ENCODE measurements around the gene EXT2.

EXT2 gene

DNA sequence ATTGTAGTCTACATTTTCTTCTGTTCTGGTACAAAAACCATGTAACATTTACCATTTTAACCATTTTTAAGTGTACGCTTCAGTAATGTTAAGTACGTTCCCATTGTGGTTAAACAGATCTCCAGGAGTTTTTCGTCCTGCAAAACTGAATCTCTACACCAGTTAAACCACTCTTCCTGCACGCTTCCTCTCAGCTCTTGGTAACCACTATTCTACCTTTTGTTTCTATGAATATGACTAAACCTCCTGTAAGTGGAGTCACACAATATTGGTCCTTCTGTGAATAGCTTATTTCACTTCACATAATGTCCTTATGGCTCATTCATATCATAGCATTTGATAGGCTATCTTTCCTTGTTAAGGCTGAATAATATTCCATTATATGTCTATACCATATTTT, 7.1 kb upstream of the EXT2 start:
- DNase-seq, result no peak

DNA sequence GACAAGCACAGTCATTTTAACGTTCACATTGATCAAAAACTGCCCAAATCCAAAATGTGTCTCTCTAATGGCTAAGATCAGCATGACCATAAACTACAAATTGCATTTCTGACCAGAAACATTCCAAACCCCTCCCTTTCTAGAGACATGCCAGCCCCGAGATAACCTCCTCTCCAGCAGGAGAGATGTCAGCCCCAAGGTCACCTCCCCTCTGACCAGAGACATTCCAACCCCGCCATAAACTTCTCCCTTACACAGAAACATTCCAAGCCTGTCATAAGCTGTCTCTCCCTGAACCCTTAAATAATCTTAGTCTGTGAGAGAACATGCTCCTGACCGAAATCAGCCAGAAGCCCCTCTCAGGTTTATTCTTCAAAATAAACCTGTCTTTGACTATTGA, 6.6 kb upstream of the EXT2 start:
- no peak for DNase-seq

DNA sequence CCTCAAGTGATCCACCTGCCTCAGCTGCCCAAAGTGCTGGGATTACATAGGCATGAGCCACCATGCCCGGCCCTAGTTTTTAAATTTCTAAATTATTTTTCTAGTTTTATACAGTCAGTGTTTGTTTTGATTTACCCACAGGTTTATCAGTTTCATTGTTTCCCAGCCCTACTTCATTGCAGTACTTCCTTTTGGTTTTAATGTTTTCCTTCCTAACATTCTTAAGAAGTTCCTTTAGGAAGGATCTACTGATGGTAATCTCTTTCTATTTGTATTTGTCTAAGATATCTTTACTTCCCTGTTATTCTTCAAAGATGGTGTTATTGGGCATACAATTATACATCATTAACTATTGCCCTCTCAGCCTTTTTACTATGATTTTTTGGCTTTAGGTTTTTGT, 4.9 kb upstream of the EXT2 start:
- DNase-seq, result no peak

DNA sequence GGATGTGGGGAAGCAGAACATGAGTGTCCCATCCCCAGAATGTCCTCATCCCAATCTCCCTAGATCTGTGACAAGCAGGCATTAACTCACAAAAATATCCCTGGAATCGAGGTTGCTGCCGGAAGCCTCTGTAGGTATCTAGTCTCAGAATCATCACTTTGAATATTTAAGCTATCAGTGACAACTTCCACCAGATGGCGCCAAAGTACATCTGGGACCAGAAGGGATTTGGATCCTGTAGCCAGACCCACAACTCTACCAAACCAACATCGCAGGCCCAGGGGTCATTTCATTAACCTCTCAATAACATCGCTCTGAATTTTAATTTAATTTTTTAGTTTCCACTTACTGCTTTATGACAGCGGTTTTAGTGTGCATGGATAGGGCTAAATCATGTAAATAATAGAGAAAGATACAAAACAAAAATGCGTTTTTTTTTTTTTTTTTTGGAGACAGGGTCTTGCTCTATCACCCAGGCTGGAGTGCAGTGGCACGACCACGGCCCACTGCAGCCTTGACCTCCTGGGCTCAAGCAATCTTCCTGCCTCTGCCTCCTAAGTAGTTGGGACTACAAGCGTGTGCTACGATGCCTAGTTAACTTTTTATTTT, 1.1 kb upstream of the EXT2 start:
- DNase-seq, result peak; percentile 55

DNA sequence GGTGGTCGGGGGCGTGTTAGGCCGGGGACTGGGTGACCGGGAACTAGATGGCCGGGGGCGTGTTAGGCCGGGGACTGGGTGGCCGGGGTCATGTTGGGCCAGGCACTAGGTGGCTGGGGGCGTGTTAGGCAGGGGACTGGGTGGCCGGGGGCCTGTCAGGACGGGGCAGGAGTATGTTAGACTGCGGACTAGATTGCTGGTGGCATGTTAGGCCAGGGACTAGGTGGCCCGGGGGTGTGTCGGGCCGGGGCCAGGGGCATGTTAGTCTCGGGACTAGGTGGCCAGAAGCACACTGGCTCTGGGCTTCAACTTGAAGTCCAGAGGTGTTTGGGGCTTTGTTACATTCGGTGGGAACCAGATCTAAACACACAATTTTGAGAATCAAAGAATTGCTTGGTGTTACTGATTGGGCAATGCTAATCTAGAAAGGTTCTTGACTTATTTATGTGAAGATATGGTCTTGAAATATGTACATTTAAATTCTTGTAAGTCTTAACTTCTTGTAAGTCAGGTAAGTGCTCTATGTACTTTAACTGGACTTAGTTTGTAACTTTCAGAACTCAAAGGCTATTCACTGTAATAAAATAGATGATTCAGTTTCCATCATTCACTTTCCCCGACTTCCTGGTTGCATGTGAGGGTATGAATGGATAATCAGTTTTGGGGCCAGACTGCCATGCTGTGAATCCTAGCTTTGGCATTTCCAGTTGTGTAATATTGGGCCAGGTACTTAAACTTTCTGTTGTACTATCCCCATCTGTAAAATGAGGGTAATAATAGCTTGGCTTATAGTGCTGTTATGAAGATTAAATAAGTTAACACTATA, 1.1 kb downstream of the EXT2 start:
- no peak for DNase-seq

DNA sequence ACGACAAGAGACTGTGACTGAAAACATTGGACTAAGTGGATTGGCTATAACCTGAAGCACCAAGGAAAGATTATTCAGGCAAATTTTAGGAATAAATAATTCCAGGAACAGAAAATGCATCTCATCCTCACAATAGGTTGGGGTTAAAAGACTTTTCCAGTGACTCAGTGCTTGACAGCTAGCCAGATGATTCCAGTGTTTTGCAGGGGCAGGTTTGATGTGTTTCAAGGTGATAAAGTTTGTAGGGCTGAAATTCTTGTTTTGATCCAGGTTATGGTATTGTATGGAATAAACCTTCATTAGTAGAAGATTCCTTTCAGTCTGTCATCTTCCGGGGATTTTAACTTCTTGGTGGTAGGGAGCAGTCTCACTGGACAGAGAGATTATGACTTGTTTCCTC, 2.3 kb downstream of the EXT2 start:
- DNase-seq, result no peak

DNA sequence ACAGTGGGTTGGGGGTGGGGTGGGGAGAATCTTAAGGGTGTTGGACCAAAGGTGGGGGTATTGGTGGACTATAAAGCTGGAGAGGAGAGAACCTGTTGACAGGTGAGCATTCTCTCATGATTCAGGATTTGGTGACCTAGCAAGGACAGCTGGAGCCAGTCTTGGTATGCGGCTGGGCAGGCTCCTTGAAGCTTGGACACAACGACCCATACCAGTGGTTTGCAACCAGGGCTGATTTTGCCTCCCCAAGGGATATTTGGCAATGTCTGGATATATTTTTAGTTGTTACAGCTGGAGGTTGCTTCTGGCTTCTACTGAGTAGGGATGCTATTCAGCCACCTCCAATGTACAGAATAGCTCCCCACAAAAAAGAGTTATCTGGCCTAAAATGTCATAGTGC, 5.6 kb downstream of the EXT2 start:
- DNase-seq, result no peak

DNA sequence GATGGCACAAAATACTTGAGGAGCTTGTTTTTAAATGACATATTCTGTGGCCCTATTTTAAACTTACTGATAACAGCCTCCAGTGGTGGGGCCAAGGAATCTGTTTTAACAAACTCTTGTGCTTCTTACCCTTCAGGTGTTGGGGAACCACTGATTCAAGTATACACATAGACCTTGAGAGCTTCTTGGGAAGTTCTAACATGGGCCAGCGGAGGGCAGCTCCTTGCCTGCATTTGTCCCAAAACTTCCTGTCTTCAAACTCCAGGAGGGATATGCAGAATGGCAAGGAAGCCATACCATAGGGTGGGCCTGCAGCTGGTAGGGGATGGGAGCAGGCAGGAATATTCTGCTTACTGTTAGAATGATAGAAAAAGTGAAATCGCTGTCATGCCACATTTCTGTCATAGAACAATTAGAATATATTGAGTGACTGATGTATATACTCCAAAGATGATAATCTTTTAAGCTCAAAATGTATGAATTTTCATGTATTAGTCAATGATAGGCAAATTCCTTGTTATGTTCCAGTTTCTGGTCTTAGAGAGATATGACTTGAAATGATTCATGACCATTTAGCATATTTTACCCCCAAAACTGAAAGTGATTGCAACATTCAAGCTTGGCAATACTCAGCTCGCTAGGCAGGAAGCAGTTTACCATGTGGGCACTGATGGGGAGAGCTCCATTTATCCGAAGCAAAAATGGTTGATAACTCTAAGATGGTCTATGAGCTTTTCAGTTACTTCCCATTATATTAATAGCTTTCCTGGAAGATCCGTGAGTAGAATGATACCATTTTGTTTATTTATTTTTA, 9.2 kb downstream of the EXT2 start:
- no peak for DNase-seq

DNA sequence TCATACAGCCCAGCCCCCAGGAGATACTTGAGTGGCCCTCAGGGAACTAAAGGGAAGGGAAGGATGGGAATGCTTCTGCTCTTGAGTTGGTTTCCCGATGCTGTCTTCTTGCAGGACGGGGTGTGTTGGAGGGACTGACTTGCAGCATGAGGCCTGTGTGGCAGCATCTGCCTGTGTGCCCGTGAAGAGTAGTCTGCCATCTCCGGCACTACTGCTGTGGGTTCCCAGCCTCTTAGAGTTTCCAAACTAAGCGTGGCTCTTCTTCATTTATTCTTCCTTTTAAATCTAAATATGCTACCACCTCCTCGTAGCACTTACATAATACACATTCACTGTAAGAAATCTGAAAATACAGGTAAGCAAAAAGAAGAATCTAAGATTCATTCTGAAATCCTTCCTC, 12.8 kb downstream of the EXT2 start:
- no peak for DNase-seq

DNA sequence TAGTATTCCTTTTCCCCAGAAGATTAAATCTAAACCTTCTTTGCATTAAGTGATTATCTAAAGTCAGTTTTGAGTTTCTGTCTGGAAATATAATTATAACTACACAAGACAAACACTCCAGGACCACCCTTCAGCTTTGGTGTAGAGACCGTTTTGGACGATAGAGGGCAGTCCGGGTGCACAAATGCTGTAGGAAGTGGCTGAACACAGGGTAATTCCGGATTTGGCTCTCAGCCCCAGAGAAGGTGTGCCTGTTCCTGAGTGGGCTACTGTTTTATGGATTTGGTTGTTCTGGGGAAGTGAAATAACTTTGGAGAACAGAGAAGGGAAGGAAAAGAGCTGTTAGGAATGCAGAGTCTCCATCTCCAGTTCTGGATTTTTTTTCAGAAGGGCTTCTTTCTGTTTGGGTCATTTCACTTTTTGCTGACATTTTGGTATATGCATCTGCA, 14.8 kb downstream of the EXT2 start:
- no peak for DNase-seq

DNA sequence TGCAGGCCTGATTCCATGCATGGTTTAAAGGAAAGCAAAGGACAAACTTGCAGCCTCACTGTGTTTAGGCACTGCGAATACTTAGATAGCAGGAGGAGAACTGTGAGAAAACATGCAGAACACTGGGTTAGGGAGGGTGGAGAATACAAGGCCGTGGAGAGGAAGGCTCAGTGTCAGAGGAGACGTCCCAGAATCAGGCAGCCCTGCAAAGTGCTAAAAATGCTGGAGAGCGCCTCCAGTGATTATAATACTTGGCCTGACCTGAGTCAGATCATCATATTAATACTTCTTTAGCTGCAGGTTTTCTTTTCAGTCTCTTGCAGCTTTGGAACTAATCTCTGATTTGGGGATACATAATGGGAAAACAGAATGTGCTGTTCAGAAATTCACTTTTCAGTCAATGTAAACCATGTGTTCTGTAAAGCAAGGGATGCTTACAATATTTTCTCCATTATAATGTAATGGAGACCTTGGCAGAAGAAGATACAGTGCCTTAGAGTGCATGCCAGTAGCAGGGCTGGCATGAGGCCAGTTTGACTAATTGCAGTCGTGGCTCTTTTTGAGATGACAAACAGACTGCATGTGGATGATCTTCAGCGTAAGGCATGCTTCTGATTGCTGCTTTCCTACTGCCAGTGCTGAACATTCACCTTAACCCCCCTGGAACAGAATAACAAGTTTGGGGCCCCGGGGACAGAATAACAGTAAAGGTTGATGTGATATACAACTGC, 16.8 kb downstream of the EXT2 start:
- no peak for DNase-seq

DNA sequence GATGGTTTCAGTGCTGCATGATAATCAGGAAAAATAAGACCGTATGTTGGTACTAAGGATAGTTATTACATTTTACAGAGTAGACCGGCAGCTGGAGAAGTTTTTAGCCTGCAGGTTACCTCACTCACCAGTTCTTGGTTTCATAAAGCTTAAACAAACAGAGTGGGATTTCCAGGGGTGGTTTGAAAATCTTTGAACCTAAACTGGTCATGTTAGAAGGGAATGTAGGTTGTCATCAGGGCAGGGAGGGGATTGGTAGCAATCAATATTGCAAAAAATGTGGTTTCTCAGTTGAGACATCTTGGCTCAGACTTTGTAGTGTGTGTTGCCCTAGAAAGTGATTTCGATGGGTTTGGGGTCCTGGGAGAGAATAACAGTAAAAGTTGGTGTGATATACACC, 17.5 kb downstream of the EXT2 start:
- no peak for DNase-seq

DNA sequence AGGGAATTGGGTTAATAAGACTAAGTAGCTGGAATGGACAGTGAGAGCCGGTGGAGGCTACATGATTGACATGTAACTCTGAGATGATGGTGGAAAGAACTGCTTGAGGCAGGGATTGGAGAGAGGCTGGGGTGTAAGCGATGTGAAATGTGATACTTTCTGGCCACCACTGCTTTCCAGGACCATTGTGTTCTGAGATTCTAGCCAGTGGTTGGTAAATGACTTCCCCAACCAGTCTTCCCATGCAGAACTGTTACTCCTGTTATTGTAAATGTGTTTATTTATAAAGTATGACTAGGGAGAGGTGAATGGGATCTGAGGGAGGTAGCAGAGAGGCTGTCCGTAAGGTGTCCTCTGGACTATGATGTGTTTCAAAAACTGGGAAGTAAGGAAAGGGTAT, 18.1 kb downstream of the EXT2 start:
- no peak for DNase-seq

DNA sequence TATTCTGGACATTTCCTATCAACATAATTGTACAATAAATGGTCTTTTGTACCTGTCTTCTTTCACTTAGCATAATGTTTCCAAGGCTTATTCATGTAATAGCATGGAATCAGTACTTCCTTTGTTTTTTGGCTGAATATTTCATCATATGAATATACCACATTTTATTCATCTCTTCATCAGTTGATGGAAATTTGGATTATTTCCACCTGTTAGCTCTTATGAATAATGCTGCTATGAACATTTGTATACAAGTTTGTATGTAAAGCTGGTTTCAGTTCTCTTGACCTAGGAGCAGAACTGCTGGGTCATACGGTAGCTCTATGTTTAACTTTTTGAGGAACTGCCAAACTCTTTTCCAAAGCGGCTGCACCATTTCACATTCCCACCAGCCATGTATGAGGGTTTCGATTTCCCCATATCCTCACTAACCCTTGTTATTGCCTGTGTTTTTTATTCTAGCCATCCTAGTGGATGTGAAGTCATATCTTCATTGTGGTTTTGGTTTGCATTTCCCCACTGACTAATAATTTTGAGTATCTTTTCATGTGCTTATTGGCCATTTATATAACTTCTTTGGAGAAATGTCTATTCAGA, 20.9 kb downstream of the EXT2 start:
- DNase-seq, result no peak

DNA sequence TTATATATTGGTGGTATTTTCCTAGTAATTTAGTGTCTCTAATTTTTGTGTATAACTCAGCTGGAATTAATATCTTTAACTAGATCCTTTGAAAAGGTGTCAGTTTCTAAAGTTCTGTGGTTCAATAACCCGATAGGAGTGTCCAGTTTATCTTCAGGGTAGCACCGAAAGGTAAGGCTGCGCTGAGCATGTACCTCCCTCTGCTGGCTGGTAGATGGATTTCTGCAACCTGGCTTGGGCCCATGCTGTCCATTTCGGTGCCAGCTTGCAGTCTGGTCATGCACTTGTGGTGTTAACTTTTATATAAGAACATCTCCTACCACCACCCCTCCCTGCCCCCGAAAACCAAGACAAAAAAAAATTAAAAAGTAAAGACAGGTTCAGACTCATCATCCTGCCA, 24.7 kb downstream of the EXT2 start:
- no peak for DNase-seq

DNA sequence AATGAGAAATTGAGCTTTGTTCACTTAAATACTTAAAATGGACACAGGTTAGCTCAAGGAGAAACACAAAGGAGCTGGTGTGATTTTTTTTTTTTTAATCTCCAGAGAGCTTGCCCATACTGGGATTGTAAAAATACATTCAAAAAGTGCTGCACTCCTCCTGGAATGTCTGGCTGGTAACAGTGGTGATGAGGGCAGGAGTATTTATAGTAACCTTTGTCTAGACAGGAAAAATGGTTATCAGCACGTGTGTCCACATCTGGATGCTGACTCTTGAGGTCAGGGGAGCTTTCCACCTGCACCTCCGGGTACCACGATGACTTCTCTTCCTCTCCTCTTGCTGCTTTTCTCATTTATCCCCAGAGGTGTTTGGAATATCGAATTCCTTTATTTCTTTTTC, 30.1 kb downstream of the EXT2 start:
- DNase-seq, result no peak

DNA sequence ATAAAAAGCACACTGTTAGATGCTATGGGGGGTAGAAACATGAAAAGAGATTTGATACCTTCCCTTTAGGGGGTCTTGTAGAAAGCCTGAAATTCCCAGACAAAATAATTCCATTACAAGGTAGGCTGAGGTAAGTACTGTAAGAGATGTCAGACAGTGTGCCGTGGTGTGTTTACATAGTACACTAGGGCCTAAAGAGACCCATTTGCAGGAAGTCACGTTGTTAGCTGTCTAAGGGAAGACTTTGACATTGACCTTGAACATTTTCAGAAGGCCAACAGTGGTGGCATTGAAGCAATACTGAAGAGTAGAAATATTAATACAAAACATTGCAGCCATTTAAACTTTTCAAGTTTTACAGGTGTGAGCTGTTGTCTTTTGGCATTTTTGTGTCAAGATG, 30.8 kb downstream of the EXT2 start:
- no peak for DNase-seq

DNA sequence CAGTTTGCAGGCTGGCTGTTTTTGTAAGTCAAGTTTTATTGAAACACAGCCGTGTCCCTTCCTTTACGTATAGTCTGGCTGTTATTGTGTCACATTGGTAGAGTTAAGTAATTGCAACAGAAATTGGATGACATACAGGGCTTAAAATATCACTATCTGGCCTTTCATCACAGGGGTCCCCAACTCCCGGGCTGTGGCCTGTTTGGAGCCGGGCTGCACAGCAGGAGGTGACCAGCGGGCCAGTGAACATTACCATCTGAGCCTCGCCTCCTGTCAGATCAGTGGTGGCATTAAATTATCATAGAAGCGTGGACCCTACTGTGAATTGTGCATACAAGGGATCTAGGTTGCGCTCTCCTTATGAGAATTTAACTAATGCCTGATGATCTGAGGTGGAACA, 31.7 kb downstream of the EXT2 start:
- DNase-seq, result no peak

DNA sequence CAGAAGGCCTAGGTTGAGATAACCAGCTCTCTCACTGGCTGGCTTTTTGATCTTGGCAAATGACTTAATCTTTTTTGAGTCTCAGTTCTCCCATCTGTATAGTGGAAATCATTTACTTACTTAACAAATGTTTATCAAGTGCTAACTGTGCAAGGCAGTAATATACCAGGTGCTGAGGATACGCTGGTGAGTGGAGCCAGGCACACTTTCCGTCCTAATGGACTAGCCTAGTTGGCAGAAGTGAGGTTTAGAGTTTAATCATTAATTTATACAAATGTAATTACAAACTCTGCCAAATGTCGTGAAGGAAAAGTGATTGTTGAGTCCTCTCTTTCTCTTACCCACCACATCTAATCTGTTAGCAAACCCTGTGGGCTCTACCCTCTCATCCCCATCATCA, 33.3 kb downstream of the EXT2 start:
- DNase-seq, result no peak

DNA sequence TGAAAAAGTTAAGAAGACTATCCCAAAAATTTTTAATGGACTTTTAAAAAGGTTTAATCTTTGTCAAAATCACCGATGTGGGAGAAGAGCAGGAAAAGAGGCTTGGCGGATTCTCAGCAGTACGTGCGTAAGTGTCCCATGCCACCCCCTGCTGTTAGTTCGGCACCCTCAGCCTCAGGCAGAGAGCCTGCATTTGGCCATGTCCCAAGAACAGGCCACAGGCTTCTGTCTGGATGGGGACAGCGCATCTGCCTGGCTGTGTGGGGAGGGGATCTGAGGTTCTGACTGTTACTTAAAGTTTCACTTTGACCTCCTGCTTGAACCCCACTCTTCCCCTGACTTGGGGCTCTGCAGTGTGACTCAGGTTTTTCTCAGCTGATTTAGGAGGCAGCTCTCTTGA, 35.3 kb downstream of the EXT2 start:
- no peak for DNase-seq

DNA sequence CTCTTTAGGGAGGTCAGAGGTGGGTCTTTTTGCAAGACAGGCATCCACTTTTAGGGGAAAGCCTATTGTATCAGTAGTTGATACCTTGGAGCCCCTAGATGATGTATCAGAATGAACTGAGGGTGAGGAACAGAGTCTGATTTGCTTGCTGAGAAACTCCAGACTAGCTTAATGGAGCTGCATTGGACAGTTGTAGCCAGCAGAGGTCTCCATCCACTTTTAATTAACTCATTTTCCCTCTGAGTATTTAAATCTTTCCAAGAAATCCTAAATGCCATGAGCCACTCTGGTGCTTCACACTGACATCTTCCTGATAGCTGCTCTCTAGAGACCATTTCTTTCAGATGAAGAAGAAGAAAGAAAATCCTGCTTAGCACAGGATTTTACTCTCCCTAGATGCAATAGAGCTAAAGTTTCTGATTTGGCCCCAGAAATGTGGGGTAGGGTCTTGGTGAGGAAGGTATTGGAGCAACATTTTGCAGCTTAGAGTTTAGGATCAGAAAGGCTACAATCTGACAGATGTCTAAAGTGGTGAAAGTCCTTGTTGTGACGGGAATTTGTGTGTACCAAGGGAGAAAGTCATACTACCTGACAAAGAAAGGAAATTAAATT, 38.0 kb downstream of the EXT2 start:
- DNase-seq, result no peak

DNA sequence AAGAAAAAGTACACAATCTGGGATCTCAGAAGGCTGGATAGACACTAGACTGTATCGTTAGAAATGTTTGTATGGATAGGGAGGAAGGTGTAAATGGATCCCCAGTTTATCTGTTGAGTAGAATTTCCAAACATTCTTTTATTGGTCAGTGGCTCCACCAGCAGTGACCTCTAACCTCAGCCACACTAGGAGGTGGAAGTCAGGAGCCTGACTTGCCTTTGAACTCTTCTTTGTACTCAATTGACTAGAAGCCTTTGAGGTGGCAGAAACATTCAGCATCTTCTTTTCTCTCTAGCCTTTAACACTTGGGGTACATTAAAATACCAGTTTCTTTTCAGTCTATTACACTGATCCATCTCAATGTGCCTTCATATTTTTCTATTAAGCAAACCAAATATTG, 39.1 kb downstream of the EXT2 start:
- no peak for DNase-seq

All from NCI-H2081 treated with DMSO at 0.1 percent for 48 hours (cell line).